Suprapubic skin (tissue), 4 donors: ENCODE measurements around the gene MYO7B.

Experiments
- EP300 ChIP-seq: sonication (generic); formaldehyde crosslinking; IDR thresholded peaks from one replicate; pipeline ENCODE4 v1.6.1; 2017; ENCODE audit warnings: antibody characterized with exemption
- POLR2A ChIP-seq, 2 donors: fragments of 450-650 bp; IDR thresholded peaks; one replicate each; pipeline ENCODE4 v1.6.1; 2017; ENCODE audit warnings: antibody characterized with exemption in 2 of 2, mild to moderate bottlenecking in 2 of 2, moderate library complexity in 2 of 2
- POLR2AphosphoS5 ChIP-seq, 3 donors: sonication (generic); formaldehyde crosslinking; IDR thresholded peaks; one replicate each; pipeline ENCODE4 v1.6.1; 2017; ENCODE audit warnings: antibody characterized with exemption in 3 of 3
- TF ChIP-seq, protein P1 (sequence below), 2 donors: fragments of 200-600 bp in 1 of 2; fragments of 450-650 bp in 1 of 2; sonication (generic) in 1 of 2; IDR thresholded peaks; one replicate each; pipeline ENCODE4 v1.5.1; 2016 to 2019; ENCODE audit warnings: antibody characterized with exemption in 2 of 2, mild to moderate bottlenecking in 1 of 2, moderate library complexity in 1 of 2

DNA sequence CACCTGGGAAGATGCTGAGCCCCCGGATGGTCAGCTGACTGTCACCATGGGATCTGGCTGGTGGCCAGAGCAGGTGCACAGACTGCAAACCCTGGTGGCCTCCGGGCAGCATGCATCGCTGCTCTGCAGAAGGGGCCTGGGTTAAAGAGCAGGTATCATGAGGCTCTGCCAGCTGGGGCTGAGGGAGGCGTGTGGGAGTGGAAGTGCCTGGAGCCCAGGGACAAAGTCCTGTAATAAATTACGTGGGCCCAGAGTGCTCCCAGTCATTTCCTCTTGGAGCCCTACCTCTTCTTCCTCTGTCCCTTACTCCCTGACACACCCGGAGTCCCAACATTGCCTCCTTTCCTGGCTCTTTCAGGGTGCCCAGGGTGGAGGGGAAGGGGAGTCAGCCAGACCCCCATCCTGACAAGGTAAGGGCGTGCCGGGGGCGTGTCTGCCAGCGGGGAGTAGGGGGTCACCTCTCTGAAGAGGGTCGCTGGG, at the start of gene MYO7B:
- TF ChIP-seq, protein P1, sequence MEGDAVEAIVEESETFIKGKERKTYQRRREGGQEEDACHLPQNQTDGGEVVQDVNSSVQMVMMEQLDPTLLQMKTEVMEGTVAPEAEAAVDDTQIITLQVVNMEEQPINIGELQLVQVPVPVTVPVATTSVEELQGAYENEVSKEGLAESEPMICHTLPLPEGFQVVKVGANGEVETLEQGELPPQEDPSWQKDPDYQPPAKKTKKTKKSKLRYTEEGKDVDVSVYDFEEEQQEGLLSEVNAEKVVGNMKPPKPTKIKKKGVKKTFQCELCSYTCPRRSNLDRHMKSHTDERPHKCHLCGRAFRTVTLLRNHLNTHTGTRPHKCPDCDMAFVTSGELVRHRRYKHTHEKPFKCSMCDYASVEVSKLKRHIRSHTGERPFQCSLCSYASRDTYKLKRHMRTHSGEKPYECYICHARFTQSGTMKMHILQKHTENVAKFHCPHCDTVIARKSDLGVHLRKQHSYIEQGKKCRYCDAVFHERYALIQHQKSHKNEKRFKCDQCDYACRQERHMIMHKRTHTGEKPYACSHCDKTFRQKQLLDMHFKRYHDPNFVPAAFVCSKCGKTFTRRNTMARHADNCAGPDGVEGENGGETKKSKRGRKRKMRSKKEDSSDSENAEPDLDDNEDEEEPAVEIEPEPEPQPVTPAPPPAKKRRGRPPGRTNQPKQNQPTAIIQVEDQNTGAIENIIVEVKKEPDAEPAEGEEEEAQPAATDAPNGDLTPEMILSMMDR (IDR thresholded peaks at IDR 0.05), result no peak
- no peak for TF ChIP-seq POLR2A (IDR thresholded peaks at IDR 0.05)
- TF ChIP-seq EP300, result no peak
- no peak for TF ChIP-seq POLR2AphosphoS5 (IDR thresholded peaks at IDR 0.05)
